HUES64 (cell line): ENCODE data around the gene DRC3.
"Not testable (repeated sequence)": the region's sequence is repeated elsewhere in the genome, so short reads cannot be mapped to it uniquely, and the experiment has no call there.

Source experiments
- H3K27ac ChIP-seq: 2 replicates; pipeline ENCODE4 v1.7.0; 2013; ENCODE audit warnings: low read depth, low read length, inconsistent platforms
- H3K27me3 ChIP-seq: 2 replicates; pipeline ENCODE4 v1.6.1; 2013; ENCODE audit warnings: mild to moderate bottlenecking, low read length; ENCODE audit not compliant: insufficient read depth
- H3K36me3 ChIP-seq: 2 replicates; pipeline ENCODE4 v1.6.1; 2013; ENCODE audit warnings: mild to moderate bottlenecking, low read length; ENCODE audit not compliant: insufficient read depth
- H3K4me1 ChIP-seq: 2 replicates; pipeline ENCODE4 v1.6.1; 2013; ENCODE audit warnings: mild to moderate bottlenecking, low read length, moderate library complexity; ENCODE audit not compliant: insufficient read depth
- H3K4me3 ChIP-seq: 2 replicates; pipeline ENCODE4 v1.5.1; 2013; ENCODE audit warnings: mild to moderate bottlenecking, low read length, moderate library complexity
- H3K9ac ChIP-seq: 2 replicates; pipeline ENCODE4 v1.6.1; 2013; ENCODE audit warnings: mild to moderate bottlenecking, low read depth, low read length
- H3K9me3 ChIP-seq: 2 replicates; pipeline ENCODE4 v1.6.1; 2013; ENCODE audit warnings: low read depth, low read length; ENCODE audit not compliant: insufficient read depth
- WGBS: fragments of 150-250, 120-280 bp; methylation state at CpG from one replicate; pipeline ENCODE4 v1.1.7; 2013; ENCODE audit warnings: missing lambda C conversion rate; 5-methylcytosine and 5-hydroxymethylcytosine counted together

The DRC3 gene

GRCh38 chr17:17933775-17934174 lies 38.9 kb upstream of the DRC3 start:
- Histone ChIP-seq H3K4me1 (peaks cover 19% of the 10 kb centered on the region; the same call in 1 of the 2 replicates), H3K9ac (no peak overlapping the region), H3K27me3 (no peaks in the 10 kb centered on the region)

GRCh38 chr17:17934214-17934613 lies 38.4 kb upstream of the DRC3 start:
- no peak overlapping the region for H3K9ac ChIP-seq
- H3K27ac ChIP-seq: no peak overlapping the region
- no peaks in the 10 kb centered on the region for H3K27me3 ChIP-seq
- H3K9me3 ChIP-seq: no peaks in the 10 kb centered on the region
- H3K4me3 ChIP-seq: no peak overlapping the region
- peaks cover 15% of the 10 kb centered on the region; the same call in 1 of the 2 replicates for H3K4me1 ChIP-seq
- no peaks in the 10 kb centered on the region for H3K36me3 ChIP-seq
- 89% methylated on average over 2 of the region's 2 CpGs for WGBS

More at GRCh38 chr17:17933775-17934174, 38.9 kb upstream of the DRC3 start:
- Histone ChIP-seq H3K36me3 (no peaks in the 10 kb centered on the region), H3K27ac (no peak overlapping the region), H3K9me3 (no peaks in the 10 kb centered on the region), H3K4me3 (no peak overlapping the region)

GRCh38 chr17:17934806-17935205 lies 37.9 kb upstream of the DRC3 start:
- no peaks in the 10 kb centered on the region for H3K36me3 ChIP-seq
- no peaks in the 10 kb centered on the region for H3K27me3 ChIP-seq
- no peak overlapping the region for H3K4me3 ChIP-seq
- H3K4me1 ChIP-seq: peaks cover 14% of the 10 kb centered on the region; the same call in 1 of the 2 replicates
- no peak overlapping the region for H3K9ac ChIP-seq
- 96% methylated on average over 3 of the region's 3 CpGs for WGBS
- H3K27ac ChIP-seq: no peak overlapping the region
- no peaks in the 10 kb centered on the region for H3K9me3 ChIP-seq

- Histone ChIP-seq H3K4me3 (no peak overlapping the region), H3K9me3 (no peaks in the 10 kb centered on the region), H3K27ac (no peak overlapping the region), H3K4me1 (peaks cover 20% of the 10 kb centered on the region; the same call in 1 of the 2 replicates), H3K27me3 (no peaks in the 10 kb centered on the region), H3K9ac (no peak overlapping the region), H3K36me3 (no peaks in the 10 kb centered on the region)
- WGBS: 82% methylated on average over 6 of the region's 6 CpGs
Observed at GRCh38 chr17:17935321-17936271, 37.1 kb upstream of the DRC3 start.

- Histone ChIP-seq H3K9ac (no peak overlapping the region), H3K4me3 (no peak overlapping the region), H3K4me1 (peaks cover 33% of the 10 kb centered on the region), H3K27ac (no peak overlapping the region), H3K9me3 (no peaks in the 10 kb centered on the region), H3K36me3 (no peaks in the 10 kb centered on the region), H3K27me3 (no peaks in the 10 kb centered on the region)
- WGBS: 95% methylated on average over 4 of the region's 4 CpGs
Observed at GRCh38 chr17:17937201-17937853, 35.3 kb upstream of the DRC3 start.

GRCh38 chr17:17937958-17938357 lies 34.7 kb upstream of the DRC3 start:
- H3K9me3 ChIP-seq: no peaks in the 10 kb centered on the region
- WGBS: 88% methylated on average over 5 of the region's 5 CpGs
- no peak overlapping the region for H3K27ac ChIP-seq
- no peak overlapping the region for H3K9ac ChIP-seq
- no peak overlapping the region for H3K4me3 ChIP-seq
- no peaks in the 10 kb centered on the region for H3K27me3 ChIP-seq
- peaks cover 39% of the 10 kb centered on the region for H3K4me1 ChIP-seq
- no peaks in the 10 kb centered on the region for H3K36me3 ChIP-seq

GRCh38 chr17:17938388-17939107 lies 34.1 kb upstream of the DRC3 start:
- Histone ChIP-seq H3K27ac (no peak overlapping the region), H3K4me3 (no peak overlapping the region), H3K27me3 (no peaks in the 10 kb centered on the region)

GRCh38 chr17:17939941-17940340 lies 32.7 kb upstream of the DRC3 start:
- not testable (repeated sequence) for H3K4me3 ChIP-seq, H3K36me3 ChIP-seq, H3K9ac ChIP-seq, H3K27ac ChIP-seq, H3K9me3 ChIP-seq, H3K27me3 ChIP-seq
- H3K4me1 ChIP-seq: peaks cover 53% of the 10 kb centered on the region
- WGBS: 96% methylated on average over 4 of the region's 7 CpGs

More at GRCh38 chr17:17938388-17939107, 34.1 kb upstream of the DRC3 start:
- 93% methylated on average over 7 of the region's 8 CpGs for WGBS
- Histone ChIP-seq H3K4me1 (peaks cover 45% of the 10 kb centered on the region), H3K36me3 (no peaks in the 10 kb centered on the region), H3K9me3 (no peaks in the 10 kb centered on the region), H3K9ac (no peak overlapping the region)

- no peaks in the 10 kb centered on the region for H3K36me3 ChIP-seq
- no peaks in the 10 kb centered on the region for H3K9me3 ChIP-seq
- no peaks in the 10 kb centered on the region for H3K27me3 ChIP-seq
- no peak overlapping the region for H3K4me3 ChIP-seq
- no peak overlapping the region for H3K27ac ChIP-seq
- no peak overlapping the region for H3K9ac ChIP-seq
- 76% methylated on average over 3 of the region's 3 CpGs for WGBS
- peaks cover 53% of the 10 kb centered on the region for H3K4me1 ChIP-seq
Observed at GRCh38 chr17:17940441-17940911, 32.2 kb upstream of the DRC3 start.

GRCh38 chr17:17941015-17941414 lies 31.6 kb upstream of the DRC3 start:
- 81% methylated on average over 5 of the region's 5 CpGs for WGBS

GRCh38 chr17:17942846-17943245 lies 29.8 kb upstream of the DRC3 start:
- no peaks in the 10 kb centered on the region for H3K9me3 ChIP-seq
- H3K4me1 ChIP-seq: peaks cover 39% of the 10 kb centered on the region
- peak overlapping the region; percentile 36; the same call in 1 of the 2 replicates for H3K9ac ChIP-seq
- 0 out of 2 replicates have a peak overlapping the region, but pooled peaks have one; percentile 15 for H3K27ac ChIP-seq
- H3K4me3 ChIP-seq: no peak overlapping the region
- no peaks in the 10 kb centered on the region for H3K36me3 ChIP-seq
- no peaks in the 10 kb centered on the region for H3K27me3 ChIP-seq

More at GRCh38 chr17:17941015-17941414, 31.6 kb upstream of the DRC3 start:
- Histone ChIP-seq H3K36me3 (no peaks in the 10 kb centered on the region), H3K27me3 (no peaks in the 10 kb centered on the region), H3K9me3 (no peaks in the 10 kb centered on the region), H3K9ac (no peak overlapping the region), H3K4me3 (no peak overlapping the region), H3K27ac (no peak overlapping the region), H3K4me1 (peaks cover 53% of the 10 kb centered on the region)
